Natural killer cell treated with Interleukin-12 subunit alpha and Interleukin-12 subunit beta and Interleukin-15 and Interleukin-18, amount 100 ng/mL, for 72 hours (primary cell): ENCODE results near the gene MSRB2. TPM values are rescaled to one million over a fixed set of nuclear protein-coding genes. Genes with fewer than 3 reads are reported as not detected.
"Not testable (repeated sequence)": the region's sequence is repeated elsewhere in the genome, so short reads cannot be mapped to it uniquely, and the experiment has no call there.

ENCODE experiments used
- ATAC-seq, 2 donors: fragments of 150-1000 bp; cut with Tn5 transposase in 1 of 2; sonication (Bioruptor Pico), chemical (Tn5 transposase) in 1 of 2; 2 replicates each; pipeline ENCODE4 v1.10.0; 2021
- DNase-seq: peaks from one replicate; pipeline ENCODE4 v3.0.0; 2022; ENCODE audit warnings: low spot score
- H3K27ac Mint-ChIP-seq, 2 donors: 1 replicate in 1 of 2; 2 replicates in 1 of 2; pipeline ENCODE4 v1.8.0; 2022; ENCODE audit warnings: mixed read lengths in 2 of 2, mild to moderate bottlenecking in 1 of 2, moderate library complexity in 1 of 2
- H3K27me3 Mint-ChIP-seq, 2 donors: 1 replicate in 1 of 2; 2 replicates in 1 of 2; pipeline ENCODE4 v1.8.0; 2022; ENCODE audit warnings: mixed read lengths in 2 of 2
- H3K36me3 Mint-ChIP-seq: one replicate; pipeline ENCODE4 v1.8.0; 2022; ENCODE audit warnings: mixed read lengths
- H3K4me1 Mint-ChIP-seq, 2 donors: 1 replicate in 1 of 2; 2 replicates in 1 of 2; pipeline ENCODE4 v1.8.0; 2022; ENCODE audit warnings: low read depth in 2 of 2, mixed read lengths in 2 of 2, mild to moderate bottlenecking in 1 of 2
- H3K4me3 Mint-ChIP-seq: one replicate; pipeline ENCODE4 v1.8.0; 2022; ENCODE audit warnings: mixed read lengths
- H3K9me3 Mint-ChIP-seq: 2 replicates; pipeline ENCODE4 v1.8.0; 2022; ENCODE audit warnings: mixed read lengths
- total RNA-seq, 2 donors: library from RNA; stranded (reverse); gene quantifications; one replicate each; pipeline ENCODE4 v1.2.3, GENCODE V29; 2022

MSRB2 gene
- total RNA-seq, 2 donors from 2014 or later = 6.5 to 10.7 TPM

GRCh38 chr10:23063973-23064812 is 31.2 kb upstream of the MSRB2 start:
- Mint-ChIP-seq H3K36me3 (no peaks in the 10 kb centered on the region), H3K27ac (no peak overlapping the region), H3K4me1 (peaks cover 3 to 7% of the 10 kb centered on the region in 2 donors), H3K4me3 (no peak overlapping the region), H3K9me3 (no peaks in the 10 kb centered on the region), H3K27me3 (peaks cover 8 to 13% of the 10 kb centered on the region in 2 donors)
- DNase-seq (no peak), ATAC-seq (no peak)

GRCh38 chr10:23064813-23065114 is 30.6 kb upstream of the MSRB2 start:
- not testable (repeated sequence) for ATAC-seq, H3K36me3 Mint-ChIP-seq, H3K4me3 Mint-ChIP-seq, H3K4me1 Mint-ChIP-seq, H3K9me3 Mint-ChIP-seq, H3K27me3 Mint-ChIP-seq, DNase-seq, H3K27ac Mint-ChIP-seq

- Mint-ChIP-seq H3K4me1 (peaks cover 3 to 7% of the 10 kb centered on the region in 2 donors), H3K9me3 (no peaks in the 10 kb centered on the region), H3K27me3 (peaks cover under 1 to 5% of the 10 kb centered on the region in 2 donors), H3K27ac (no peak overlapping the region), H3K36me3 (no peaks in the 10 kb centered on the region), H3K4me3 (no peak overlapping the region)
- DNase-seq (no peak), ATAC-seq (no peak)
Observed at GRCh38 chr10:23065181-23065948, 30.0 kb upstream of the MSRB2 start.

- DNase-seq (no peak), ATAC-seq (no peak)
- Mint-ChIP-seq H3K4me3 (no peak overlapping the region), H3K36me3 (no peaks in the 10 kb centered on the region), H3K4me1 (peaks cover 3 to 7% of the 10 kb centered on the region in 2 donors), H3K27me3 (peaks cover 0 to 5% of the 10 kb centered on the region in 2 donors), H3K9me3 (no peaks in the 10 kb centered on the region), H3K27ac (no peak overlapping the region)
Observed at GRCh38 chr10:23067337-23067736, 28.0 kb upstream of the MSRB2 start.

GRCh38 chr10:23067939-23068775 is 27.2 kb upstream of the MSRB2 start:
- Mint-ChIP-seq H3K27me3 (peaks cover 0 to 5% of the 10 kb centered on the region in 2 donors), H3K9me3 (no peaks in the 10 kb centered on the region), H3K36me3 (no peaks in the 10 kb centered on the region), H3K4me1 (peaks cover 3 to 7% of the 10 kb centered on the region in 2 donors), H3K4me3 (no peak overlapping the region), H3K27ac (no peak overlapping the region)
- peak; percentile 65 for DNase-seq
- peak; percentile 45 to 74 for ATAC-seq

- Mint-ChIP-seq H3K27ac (no peak overlapping the region), H3K9me3 (no peaks in the 10 kb centered on the region), H3K36me3 (no peaks in the 10 kb centered on the region), H3K4me1 (peaks cover 3 to 7% of the 10 kb centered on the region in 2 donors), H3K4me3 (no peak overlapping the region), H3K27me3 (peaks cover 0 to 2% of the 10 kb centered on the region in 2 donors)
- no peak for DNase-seq
- peak in 1 of 2 donors; percentile 61 for ATAC-seq
Observed at GRCh38 chr10:23069019-23069815, 26.2 kb upstream of the MSRB2 start.

- H3K4me3 Mint-ChIP-seq, H3K27ac Mint-ChIP-seq, H3K27me3 Mint-ChIP-seq: not testable (repeated sequence)
Observed at GRCh38 chr10:23070092-23070912, 25.1 kb upstream of the MSRB2 start.

GRCh38 chr10:23070913-23071218 is 24.5 kb upstream of the MSRB2 start:
- no peak for ATAC-seq
- no peak for DNase-seq
- Mint-ChIP-seq H3K36me3 (no peaks in the 10 kb centered on the region), H3K27ac (no peak overlapping the region), H3K4me3 (no peak overlapping the region), H3K27me3 (peaks cover 0 to 7% of the 10 kb centered on the region in 2 donors), H3K4me1 (peaks cover 3 to 7% of the 10 kb centered on the region in 2 donors), H3K9me3 (no peaks in the 10 kb centered on the region)

More at GRCh38 chr10:23070092-23070912, 25.1 kb upstream of the MSRB2 start:
- not testable (repeated sequence) for H3K4me1 Mint-ChIP-seq, H3K9me3 Mint-ChIP-seq, H3K36me3 Mint-ChIP-seq, DNase-seq, ATAC-seq

- not testable (repeated sequence) for H3K4me1 Mint-ChIP-seq, ATAC-seq, H3K27ac Mint-ChIP-seq, H3K9me3 Mint-ChIP-seq, H3K36me3 Mint-ChIP-seq, DNase-seq, H3K4me3 Mint-ChIP-seq
- H3K27me3 Mint-ChIP-seq = peaks cover 7 to 15% of the 10 kb centered on the region in 2 donors
Observed at GRCh38 chr10:23072593-23072992, 22.8 kb upstream of the MSRB2 start.

- H3K36me3 Mint-ChIP-seq = no peaks in the 10 kb centered on the region
- peaks cover 12 to 16% of the 10 kb centered on the region in 2 donors for H3K27me3 Mint-ChIP-seq
- no peaks in the 10 kb centered on the region for H3K9me3 Mint-ChIP-seq
- no peak for ATAC-seq
- no peak overlapping the region for H3K4me3 Mint-ChIP-seq
- no peaks in the 10 kb centered on the region for H3K4me1 Mint-ChIP-seq
- no peak for DNase-seq
- no peak overlapping the region for H3K27ac Mint-ChIP-seq
Observed at GRCh38 chr10:23073527-23073926, 21.9 kb upstream of the MSRB2 start.

GRCh38 chr10:23075672-23076071 is 19.7 kb upstream of the MSRB2 start:
- peaks cover 27% of the 10 kb centered on the region in 2 donors for H3K27me3 Mint-ChIP-seq
- no peak for DNase-seq
- no peak for ATAC-seq
- H3K27ac Mint-ChIP-seq = no peak overlapping the region
- H3K4me1 Mint-ChIP-seq = no peaks in the 10 kb centered on the region
- H3K9me3 Mint-ChIP-seq = no peaks in the 10 kb centered on the region
- no peaks in the 10 kb centered on the region for H3K36me3 Mint-ChIP-seq
- no peak overlapping the region for H3K4me3 Mint-ChIP-seq

- Mint-ChIP-seq H3K4me3 (no peak overlapping the region), H3K4me1 (no peaks in the 10 kb centered on the region), H3K27ac (no peak overlapping the region), H3K36me3 (no peaks in the 10 kb centered on the region), H3K27me3 (peaks cover 42 to 45% of the 10 kb centered on the region in 2 donors), H3K9me3 (no peaks in the 10 kb centered on the region)
- no peak for ATAC-seq
- no peak for DNase-seq
Observed at GRCh38 chr10:23078114-23078513, 17.3 kb upstream of the MSRB2 start.
